ENCODE results near the gene ATOH8.

DNA sequence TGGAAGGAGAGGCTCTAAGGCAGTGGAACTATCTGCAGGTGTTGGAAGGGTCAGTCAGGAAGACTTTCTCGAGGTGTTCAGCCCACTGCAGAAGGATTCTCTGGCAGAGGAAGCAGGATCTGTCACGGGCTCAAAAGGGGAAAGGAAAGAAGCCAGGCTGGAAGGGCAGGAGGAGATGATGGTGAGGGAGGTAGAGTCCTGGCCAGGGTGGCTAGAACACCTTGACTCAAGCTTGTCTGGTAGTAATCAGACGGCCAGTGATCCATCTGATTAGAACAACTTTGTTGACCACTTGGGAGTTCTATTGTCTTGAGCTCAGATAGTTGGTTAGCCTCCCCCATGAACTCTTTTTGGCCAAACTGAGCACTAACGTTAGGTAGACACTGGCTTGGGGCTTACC lies 9.7 kb upstream of the ATOH8 start:
- no peak for TF ChIP-seq REST (IDR thresholded peaks at IDR 0.05; ENCODE audit: low read depth, low read length)
- TF ChIP-seq, protein P1, sequence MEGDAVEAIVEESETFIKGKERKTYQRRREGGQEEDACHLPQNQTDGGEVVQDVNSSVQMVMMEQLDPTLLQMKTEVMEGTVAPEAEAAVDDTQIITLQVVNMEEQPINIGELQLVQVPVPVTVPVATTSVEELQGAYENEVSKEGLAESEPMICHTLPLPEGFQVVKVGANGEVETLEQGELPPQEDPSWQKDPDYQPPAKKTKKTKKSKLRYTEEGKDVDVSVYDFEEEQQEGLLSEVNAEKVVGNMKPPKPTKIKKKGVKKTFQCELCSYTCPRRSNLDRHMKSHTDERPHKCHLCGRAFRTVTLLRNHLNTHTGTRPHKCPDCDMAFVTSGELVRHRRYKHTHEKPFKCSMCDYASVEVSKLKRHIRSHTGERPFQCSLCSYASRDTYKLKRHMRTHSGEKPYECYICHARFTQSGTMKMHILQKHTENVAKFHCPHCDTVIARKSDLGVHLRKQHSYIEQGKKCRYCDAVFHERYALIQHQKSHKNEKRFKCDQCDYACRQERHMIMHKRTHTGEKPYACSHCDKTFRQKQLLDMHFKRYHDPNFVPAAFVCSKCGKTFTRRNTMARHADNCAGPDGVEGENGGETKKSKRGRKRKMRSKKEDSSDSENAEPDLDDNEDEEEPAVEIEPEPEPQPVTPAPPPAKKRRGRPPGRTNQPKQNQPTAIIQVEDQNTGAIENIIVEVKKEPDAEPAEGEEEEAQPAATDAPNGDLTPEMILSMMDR (IDR thresholded peaks at IDR 0.05 in 2 of 3, conservative IDR thresholded peaks at IDR 0.05 in 1 of 3; ENCODE audit: control insufficient read depth in 2 of 3, extremely low read depth in 1 of 3, insufficient read depth in 1 of 3, low read depth in 3 of 3, low read length in 3 of 3), result no peak
- no peak for TF ChIP-seq JUND (IDR thresholded peaks at IDR 0.05; ENCODE audit: low read depth, low read length)
- no peak for TF ChIP-seq POLR2AphosphoS5 (IDR thresholded peaks at IDR 0.05; ENCODE audit: low read length)
- no peak for TF ChIP-seq SMARCA5 (IDR thresholded peaks at IDR 0.05)
- no peak for TF ChIP-seq SREBF2 (IDR thresholded peaks at IDR 0.05; ENCODE audit: low read length)
- no peak for TF ChIP-seq POLR2A (IDR thresholded peaks at IDR 0.05; ENCODE audit: low read depth, low read length)
- no peak for TF ChIP-seq ZNF384 (IDR thresholded peaks at IDR 0.05; ENCODE audit: borderline replicate concordance, low read depth, low read length)
- TF ChIP-seq, protein P2, sequence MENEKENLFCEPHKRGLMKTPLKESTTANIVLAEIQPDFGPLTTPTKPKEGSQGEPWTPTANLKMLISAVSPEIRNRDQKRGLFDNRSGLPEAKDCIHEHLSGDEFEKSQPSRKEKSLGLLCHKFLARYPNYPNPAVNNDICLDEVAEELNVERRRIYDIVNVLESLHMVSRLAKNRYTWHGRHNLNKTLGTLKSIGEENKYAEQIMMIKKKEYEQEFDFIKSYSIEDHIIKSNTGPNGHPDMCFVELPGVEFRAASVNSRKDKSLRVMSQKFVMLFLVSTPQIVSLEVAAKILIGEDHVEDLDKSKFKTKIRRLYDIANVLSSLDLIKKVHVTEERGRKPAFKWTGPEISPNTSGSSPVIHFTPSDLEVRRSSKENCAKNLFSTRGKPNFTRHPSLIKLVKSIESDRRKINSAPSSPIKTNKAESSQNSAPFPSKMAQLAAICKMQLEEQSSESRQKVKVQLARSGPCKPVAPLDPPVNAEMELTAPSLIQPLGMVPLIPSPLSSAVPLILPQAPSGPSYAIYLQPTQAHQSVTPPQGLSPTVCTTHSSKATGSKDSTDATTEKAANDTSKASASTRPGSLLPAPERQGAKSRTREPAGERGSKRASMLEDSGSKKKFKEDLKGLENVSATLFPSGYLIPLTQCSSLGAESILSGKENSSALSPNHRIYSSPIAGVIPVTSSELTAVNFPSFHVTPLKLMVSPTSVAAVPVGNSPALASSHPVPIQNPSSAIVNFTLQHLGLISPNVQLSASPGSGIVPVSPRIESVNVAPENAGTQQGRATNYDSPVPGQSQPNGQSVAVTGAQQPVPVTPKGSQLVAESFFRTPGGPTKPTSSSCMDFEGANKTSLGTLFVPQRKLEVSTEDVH (IDR thresholded peaks at IDR 0.05; ENCODE audit: low read depth, partially characterized antibody), result no peak
- TF ChIP-seq EGR1 (IDR thresholded peaks at IDR 0.05; ENCODE audit: borderline replicate concordance in 1 of 2, low read depth in 2 of 2, low read length in 2 of 2), result no peak
- TF ChIP-seq YY1 (IDR thresholded peaks at IDR 0.05; ENCODE audit: low read depth, low read length), result no peak
